B cell (primary cell): ENCODE measurements around the gene TTC23. TPM values are rescaled to one million over a fixed set of nuclear protein-coding genes. Genes with fewer than 3 reads are reported as not detected.

Experiments used
- ATAC-seq: fragments of 200-7000 bp; cut with Tn5 transposase; one replicate; pipeline ENCODE4 v1.10.0; 2021; ENCODE audit warnings: low read depth, mild to moderate bottlenecking, moderate number of reproducible peaks, moderate library complexity
- CTCF ChIA-PET: fragments of 350-600 bp; sonication (Branson Sonifier 250); formaldehyde crosslinking; loops from one replicate; lab custom pipeline; 2021; ENCODE audit warnings: antibody characterized with exemption, inconsistent platforms; lab: Charles Lee
- POLR2A ChIA-PET: fragments of 350-600 bp; sonication (Branson Sonifier 250); formaldehyde crosslinking; loops from one replicate; lab custom pipeline; 2021; ENCODE audit warnings: antibody characterized with exemption; lab: Charles Lee
- DNase-seq: peaks from one replicate; pipeline ENCODE4 v3.0.0; 2013
- H2AFZ ChIP-seq: 2 replicates; pipeline ENCODE4 v1.6.1; 2012; ENCODE audit warnings: mild to moderate bottlenecking, low read depth, low read length; ENCODE audit not compliant: insufficient read depth, poor library complexity, severe bottlenecking
- H3K27ac ChIP-seq, 2 donors: 1 replicate in 1 of 2; 2 replicates in 1 of 2; pipeline ENCODE4 v1.5.1; 2012 to 2013; ENCODE audit warnings: low read length in 2 of 2, mild to moderate bottlenecking in 2 of 2, moderate library complexity in 1 of 2
- H3K27me3 ChIP-seq, 4 experiments: fragments of 200-600 bp in 1 of 4; sonication (generic) in 1 of 4; replicated peaks in 1 of 4; 1 replicate in 2 of 4; 2 replicates in 2 of 4; pipeline versions ENCODE4 v1.6.1 to v1.7.0; 2013 to 2016; ENCODE audit warnings: low read length in 3 of 4, mild to moderate bottlenecking in 2 of 4, mixed read lengths in 1 of 4, moderate library complexity in 1 of 4; ENCODE audit not compliant: insufficient read depth in 4 of 4, control insufficient read depth in 3 of 4; ENCODE audit errors: control extremely low read depth in 1 of 4
- H3K36me3 ChIP-seq, 2 experiments: replicated peaks in 1 of 2; 1 replicate in 1 of 2; 2 replicates in 1 of 2; pipeline versions ENCODE4 v1.6.1 to v1.7.1; 2013; ENCODE audit warnings: low read length in 1 of 2; ENCODE audit not compliant: insufficient read depth in 2 of 2, control insufficient read depth in 1 of 2; ENCODE audit errors: control extremely low read depth in 1 of 2, extremely low read depth in 1 of 2
- H3K4me1 ChIP-seq, 2 donors: fragments of 200-600 bp in 1 of 2; sonication (generic) in 1 of 2; 1 replicate in 1 of 2; 2 replicates in 1 of 2; pipeline versions ENCODE4 v1.5.1 to v1.6.1; 2013 to 2017; ENCODE audit warnings: low read length in 2 of 2; ENCODE audit not compliant: control insufficient read depth in 2 of 2, insufficient read depth in 2 of 2
- H3K4me2 ChIP-seq: replicated peaks from 2 replicates; pipeline ENCODE3; 2012; ENCODE audit warnings: mild to moderate bottlenecking, low read depth, low read length; ENCODE audit not compliant: poor library complexity, severe bottlenecking
- H3K4me3 ChIP-seq, 5 experiments: fragments of 200-600 bp in 1 of 5; sonication (generic) in 1 of 5; 1 replicate in 3 of 5; 2 replicates in 2 of 5; pipeline versions ENCODE4 v1.5.1 to v1.7.0; 2011 to 2016; ENCODE audit warnings: low read length in 4 of 5, mild to moderate bottlenecking in 4 of 5, low read depth in 2 of 5, control low read depth in 1 of 5, moderate library complexity in 1 of 5; ENCODE audit not compliant: insufficient read depth in 1 of 5; ENCODE audit errors: control extremely low read depth in 1 of 5, extremely low read depth in 1 of 5
- H3K79me2 ChIP-seq: fragments of 200-600 bp; sonication (generic); one replicate; pipeline ENCODE4 v1.6.0; 2016; ENCODE audit warnings: low read length; ENCODE audit not compliant: control insufficient read depth, insufficient read depth
- H3K9ac ChIP-seq: fragments of 200-600 bp; sonication (generic); 2 replicates; pipeline ENCODE4 v1.6.1; 2017; ENCODE audit warnings: mild to moderate bottlenecking, low read length, moderate library complexity
- H3K9me3 ChIP-seq, 3 donors: one replicate each; pipeline versions ENCODE4 v1.6.1 to v1.7.1; 2013; ENCODE audit warnings: low read length in 2 of 3; ENCODE audit not compliant: control insufficient read depth in 2 of 3, insufficient read depth in 1 of 3; ENCODE audit errors: control extremely low read depth in 1 of 3
- H4K20me1 ChIP-seq: 2 replicates; pipeline ENCODE4 v1.6.0; 2012; ENCODE audit warnings: mild to moderate bottlenecking, low read length; ENCODE audit not compliant: insufficient read depth, control insufficient read depth, poor library complexity, severe bottlenecking
- H3K27ac Mint-ChIP-seq: one replicate; pipeline ENCODE4 v1.8.0; 2021; ENCODE audit warnings: mixed read lengths
- H3K27me3 Mint-ChIP-seq: one replicate; pipeline ENCODE4 v1.8.0; 2021; ENCODE audit warnings: mixed read lengths
- H3K4me1 Mint-ChIP-seq: one replicate; pipeline ENCODE4 v1.8.0; 2021; ENCODE audit warnings: mixed read lengths
- H3K4me3 Mint-ChIP-seq: one replicate; pipeline ENCODE4 v1.8.0; 2021; ENCODE audit warnings: mixed read lengths
- H3K9me3 Mint-ChIP-seq: one replicate; pipeline ENCODE4 v1.8.0; 2022; ENCODE audit warnings: mixed read lengths; ENCODE audit not compliant: insufficient read depth
- EZH2 ChIP-seq: IDR thresholded peaks from 2 replicates; pipeline ENCODE4 v1.6.1; 2012; ENCODE audit warnings: borderline replicate concordance, low read depth, mild to moderate bottlenecking, moderate library complexity, low read length; ENCODE audit not compliant: insufficient read depth, poor library complexity, severe bottlenecking
- WGBS: methylation state at CpG from one replicate; pipeline ENCODE4 v1.1.5; 2013; ENCODE audit warnings: missing lambda C conversion rate; ENCODE audit not compliant: insufficient coverage; 5-methylcytosine and 5-hydroxymethylcytosine counted together
- intact Hi-C: fragments of 100-400 bp; cut with micrococcal nuclease; formaldehyde crosslinking; loops from one replicate; pipeline ENCODE4 v1.10.0; 2022
- polyA plus RNA-seq: library from polyadenylated mRNA; depleted of rRNA; stranded (reverse); fragments of >200 nt; gene quantifications from 2 replicates; pipeline ENCODE4 v1.2.3, GENCODE V29; 2012
- total RNA-seq, 2 donors: library from RNA; stranded (reverse); fragments of 120-200 nt in 1 of 2; gene quantifications; 1 replicate in 1 of 2; 2 replicates in 1 of 2; pipeline versions ENCODE4 v1.2.3 to v1.2.4, GENCODE V29; 2013 to 2022
- TF ChIP-seq, protein P1 (sequence below): fragments of 200-600 bp; IDR thresholded peaks from one replicate; pipeline ENCODE4 v1.8.0; 2022; ENCODE audit warnings: antibody characterized with exemption, mild to moderate bottlenecking

TTC23 gene
- total and polyA plus RNA-seq, 2 donors (not counting 1 experiment from before 2014, with no cell fraction given), result 0.15 to 1.9 TPM

- Histone ChIP-seq H3K27ac (no peak overlapping the region), H3K4me2 (no peak overlapping the region), H2AFZ (no peak overlapping the region), H3K27me3 (no peaks in the 10 kb centered on the region), H3K36me3 (no peaks in the 10 kb centered on the region), H4K20me1 (no peaks in the 10 kb centered on the region), H3K9me3 (no peaks in the 10 kb centered on the region), H3K4me1 (no peaks in the 10 kb centered on the region), H3K9ac (no peak overlapping the region), H3K4me3 (no peak overlapping the region), H3K79me2 (no peaks in the 10 kb centered on the region)
- no peak for ATAC-seq
- H3K9me3 Mint-ChIP-seq, result no peaks in the 10 kb centered on the region
- no peak for DNase-seq
- no peaks in the 10 kb centered on the region for H3K4me1 Mint-ChIP-seq
- H3K27ac Mint-ChIP-seq, result no peak overlapping the region
- WGBS, result 100% methylated on average over 3 of the region's 7 CpGs
- ChIA-PET CTCF (interaction anchor here (0.7 to 1.4 kb wide), 4 partner anchors 12 to 112 kb away, joined by 3 to 4 read pairs (median 4); no protein-coding TSS in a partner anchor), POLR2A (no interaction called here)
- intact Hi-C loops, result loop anchor here (2.0 kb wide), 1 partner anchor 432 kb away; no protein-coding TSS in a partner anchor
- no peak overlapping the region for H3K4me3 Mint-ChIP-seq
- TF ChIP-seq, protein P1, sequence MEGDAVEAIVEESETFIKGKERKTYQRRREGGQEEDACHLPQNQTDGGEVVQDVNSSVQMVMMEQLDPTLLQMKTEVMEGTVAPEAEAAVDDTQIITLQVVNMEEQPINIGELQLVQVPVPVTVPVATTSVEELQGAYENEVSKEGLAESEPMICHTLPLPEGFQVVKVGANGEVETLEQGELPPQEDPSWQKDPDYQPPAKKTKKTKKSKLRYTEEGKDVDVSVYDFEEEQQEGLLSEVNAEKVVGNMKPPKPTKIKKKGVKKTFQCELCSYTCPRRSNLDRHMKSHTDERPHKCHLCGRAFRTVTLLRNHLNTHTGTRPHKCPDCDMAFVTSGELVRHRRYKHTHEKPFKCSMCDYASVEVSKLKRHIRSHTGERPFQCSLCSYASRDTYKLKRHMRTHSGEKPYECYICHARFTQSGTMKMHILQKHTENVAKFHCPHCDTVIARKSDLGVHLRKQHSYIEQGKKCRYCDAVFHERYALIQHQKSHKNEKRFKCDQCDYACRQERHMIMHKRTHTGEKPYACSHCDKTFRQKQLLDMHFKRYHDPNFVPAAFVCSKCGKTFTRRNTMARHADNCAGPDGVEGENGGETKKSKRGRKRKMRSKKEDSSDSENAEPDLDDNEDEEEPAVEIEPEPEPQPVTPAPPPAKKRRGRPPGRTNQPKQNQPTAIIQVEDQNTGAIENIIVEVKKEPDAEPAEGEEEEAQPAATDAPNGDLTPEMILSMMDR, result no peak
- TF ChIP-seq EZH2, result no peak
- no peaks in the 10 kb centered on the region for H3K27me3 Mint-ChIP-seq
Observed at GRCh38 chr15:99212406-99212805, 37.0 kb downstream of the TTC23 start.

DNA sequence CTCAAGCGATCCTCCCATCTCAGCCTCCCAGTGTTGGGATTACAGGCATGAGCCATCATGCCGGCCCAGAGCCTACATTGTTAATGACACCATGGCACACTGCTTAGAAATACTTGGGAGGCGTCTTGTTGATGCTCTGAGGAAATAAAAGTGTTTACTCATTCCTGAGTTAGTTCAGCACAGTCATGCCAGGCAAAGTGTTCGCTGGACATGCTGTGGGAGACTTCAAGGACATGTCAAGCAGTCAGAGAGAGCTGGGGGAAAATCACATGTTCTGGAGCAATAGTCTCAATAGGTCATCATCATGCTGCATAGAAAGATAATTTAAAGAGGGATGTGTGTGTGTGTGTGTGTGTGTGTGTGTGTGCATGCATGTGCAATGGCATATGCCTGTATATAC lies 37.5 kb downstream of the TTC23 start:
- H3K4me3 ChIP-seq, result no peak overlapping the region
- DNase-seq (no peak), ATAC-seq (no peak)
- WGBS, result 92% methylated on average over 3 of the region's 4 CpGs
- H3K9me3 ChIP-seq, result no peaks in the 10 kb centered on the region
- H3K36me3 ChIP-seq, result no peaks in the 10 kb centered on the region
- Mint-ChIP-seq H3K9me3 (no peaks in the 10 kb centered on the region), H3K27ac (no peak overlapping the region), H3K27me3 (no peaks in the 10 kb centered on the region), H3K4me3 (no peak overlapping the region), H3K4me1 (no peaks in the 10 kb centered on the region)
- H4K20me1 ChIP-seq, result no peaks in the 10 kb centered on the region
- no peak overlapping the region for H3K9ac ChIP-seq
- TF ChIP-seq, protein P1, result no peak
- TF ChIP-seq EZH2, result no peak
- POLR2A ChIA-PET, result no interaction called here
- intact Hi-C loops, result loop anchor here (2.0 kb wide), 1 partner anchor 431 kb away; no protein-coding TSS in a partner anchor
- no peak overlapping the region for H3K27ac ChIP-seq
- CTCF ChIA-PET, result interaction anchor here (1.4 kb wide), 1 partner anchor 111 kb away, joined by 4 read pairs; no protein-coding TSS in a partner anchor
- no peak overlapping the region for H3K4me2 ChIP-seq
- no peaks in the 10 kb centered on the region for H3K4me1 ChIP-seq
- H2AFZ ChIP-seq, result no peak overlapping the region
- H3K27me3 ChIP-seq, result no peaks in the 10 kb centered on the region
- no peaks in the 10 kb centered on the region for H3K79me2 ChIP-seq
